HG03025 (cell line): Measurements from ENCODE around the gene LINGO4.

Experiments
- ATAC-seq: cut with Tn5 transposase; IDR thresholded peaks from one replicate; pipeline ENCODE4 v1.9.1; 2021; ENCODE audit warnings: mild to moderate bottlenecking, moderate library complexity; ENCODE audit not compliant: unreplicated experiment, low FRiP score

Gene LINGO4

GRCh38 chr1:151815716-151816327, 10.6 kb upstream of the LINGO4 start:
- ATAC-seq, result no peak

- no peak for ATAC-seq
Observed at GRCh38 chr1:151814971-151815545, 9.8 kb upstream of the LINGO4 start.

- ATAC-seq, result no peak
Observed at GRCh38 chr1:151814426-151814825, 9.2 kb upstream of the LINGO4 start.

GRCh38 chr1:151813271-151813977, 8.2 kb upstream of the LINGO4 start:
- no peak for ATAC-seq

- no peak for ATAC-seq
Observed at GRCh38 chr1:151811181-151811580, 6.0 kb upstream of the LINGO4 start.

- ATAC-seq, result no peak
Observed at GRCh38 chr1:151809985-151810556, 4.9 kb upstream of the LINGO4 start.

GRCh38 chr1:151809290-151809984, 4.2 kb upstream of the LINGO4 start:
- no peak for ATAC-seq

GRCh38 chr1:151807766-151808165, 2.5 kb upstream of the LINGO4 start:
- no peak for ATAC-seq

GRCh38 chr1:151807131-151807530, 1.9 kb upstream of the LINGO4 start:
- no peak for ATAC-seq

GRCh38 chr1:151806170-151806569, 951 bp upstream of the LINGO4 start:
- ATAC-seq, result no peak

- ATAC-seq, result no peak
Observed at GRCh38 chr1:151803915-151804314, 1.3 kb downstream of the LINGO4 start.

- no peak for ATAC-seq
Observed at GRCh38 chr1:151803164-151803563, 2.1 kb downstream of the LINGO4 start.

GRCh38 chr1:151802372-151802771, 2.8 kb downstream of the LINGO4 start:
- ATAC-seq, result no peak

- ATAC-seq, result no peak
Observed at GRCh38 chr1:151801846-151802245, 3.4 kb downstream of the LINGO4 start.

- ATAC-seq, result no peak
Observed at GRCh38 chr1:151801310-151801820, 3.9 kb downstream of the LINGO4 start.

- no peak for ATAC-seq
Observed at GRCh38 chr1:151800830-151801229, 4.4 kb downstream of the LINGO4 start.

GRCh38 chr1:151799179-151800022, 5.8 kb downstream of the LINGO4 start:
- ATAC-seq, result no peak

- ATAC-seq, result no peak
Observed at GRCh38 chr1:151798571-151798970, 6.6 kb downstream of the LINGO4 start.

GRCh38 chr1:151790940-151791651, 14.1 kb downstream of the LINGO4 start:
- peak; percentile 7 for ATAC-seq
